Measurements from ENCODE around the gene RIPK1.

RIPK1 gene

DNA sequence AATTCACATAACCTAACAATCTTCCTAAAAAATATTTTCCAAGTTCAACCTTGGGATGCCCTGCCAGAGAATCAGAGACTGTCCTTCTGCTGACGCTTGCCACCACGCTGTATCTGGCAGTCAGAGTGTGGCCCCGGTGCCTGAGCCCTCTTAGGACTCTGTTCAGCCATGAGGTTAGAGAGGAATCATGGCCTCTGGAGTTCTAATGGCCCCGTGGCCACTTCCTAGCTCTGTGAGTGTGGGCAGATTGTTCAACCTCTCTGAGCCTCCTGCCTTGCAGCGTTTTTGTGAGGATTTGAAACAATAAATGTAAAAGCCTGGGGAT lies 52.4 kb downstream of the RIPK1 start:
- no peaks in the 10 kb centered on the region for H3K27me3 Mint-ChIP-seq (ENCODE audit: low read depth, poor library complexity)
- peaks cover 4% of the 10 kb centered on the region for H3K36me3 Mint-ChIP-seq (ENCODE audit: low read depth)
- H3K27ac Mint-ChIP-seq, result no peak overlapping the region
- no peaks in the 10 kb centered on the region for H3K9me3 Mint-ChIP-seq
- no peak for DNase-seq
- H3K4me1 Mint-ChIP-seq, result peaks cover 65% of the 10 kb centered on the region
- TF ChIP-seq, protein P1, sequence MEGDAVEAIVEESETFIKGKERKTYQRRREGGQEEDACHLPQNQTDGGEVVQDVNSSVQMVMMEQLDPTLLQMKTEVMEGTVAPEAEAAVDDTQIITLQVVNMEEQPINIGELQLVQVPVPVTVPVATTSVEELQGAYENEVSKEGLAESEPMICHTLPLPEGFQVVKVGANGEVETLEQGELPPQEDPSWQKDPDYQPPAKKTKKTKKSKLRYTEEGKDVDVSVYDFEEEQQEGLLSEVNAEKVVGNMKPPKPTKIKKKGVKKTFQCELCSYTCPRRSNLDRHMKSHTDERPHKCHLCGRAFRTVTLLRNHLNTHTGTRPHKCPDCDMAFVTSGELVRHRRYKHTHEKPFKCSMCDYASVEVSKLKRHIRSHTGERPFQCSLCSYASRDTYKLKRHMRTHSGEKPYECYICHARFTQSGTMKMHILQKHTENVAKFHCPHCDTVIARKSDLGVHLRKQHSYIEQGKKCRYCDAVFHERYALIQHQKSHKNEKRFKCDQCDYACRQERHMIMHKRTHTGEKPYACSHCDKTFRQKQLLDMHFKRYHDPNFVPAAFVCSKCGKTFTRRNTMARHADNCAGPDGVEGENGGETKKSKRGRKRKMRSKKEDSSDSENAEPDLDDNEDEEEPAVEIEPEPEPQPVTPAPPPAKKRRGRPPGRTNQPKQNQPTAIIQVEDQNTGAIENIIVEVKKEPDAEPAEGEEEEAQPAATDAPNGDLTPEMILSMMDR (IDR thresholded peaks at IDR 0.05), result no peak
- peak overlapping the region; percentile 43 for H3K4me3 Mint-ChIP-seq

DNA sequence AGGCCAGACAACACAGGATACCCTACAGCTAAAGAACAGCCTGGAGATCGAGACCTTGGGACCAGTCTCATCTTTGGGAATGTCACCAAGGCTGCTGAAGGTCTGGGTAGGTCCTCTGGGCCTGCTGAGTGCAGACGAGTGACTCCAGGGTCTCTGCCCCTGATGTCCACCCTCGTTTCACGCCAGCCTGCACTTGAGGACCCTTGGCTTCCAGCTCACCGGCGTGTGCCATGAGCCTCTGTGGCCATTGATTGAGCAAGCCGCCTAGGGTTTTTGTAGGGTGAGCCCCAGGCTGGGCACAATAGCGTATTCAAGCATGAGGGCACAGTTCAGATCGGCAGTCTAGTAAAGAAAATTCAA lies 54.5 kb downstream of the RIPK1 start:
- no peaks in the 10 kb centered on the region for H3K27me3 Mint-ChIP-seq (ENCODE audit: low read depth, poor library complexity)
- no peak overlapping the region for H3K4me3 Mint-ChIP-seq
- H3K4me1 Mint-ChIP-seq, result peaks cover 61% of the 10 kb centered on the region
- H3K27ac Mint-ChIP-seq, result no peak overlapping the region
- H3K9me3 Mint-ChIP-seq, result no peaks in the 10 kb centered on the region
- H3K36me3 Mint-ChIP-seq (ENCODE audit: low read depth), result peaks cover 10% of the 10 kb centered on the region
- no peak for DNase-seq
- TF ChIP-seq, protein P1 (IDR thresholded peaks at IDR 0.05), result no peak

DNA sequence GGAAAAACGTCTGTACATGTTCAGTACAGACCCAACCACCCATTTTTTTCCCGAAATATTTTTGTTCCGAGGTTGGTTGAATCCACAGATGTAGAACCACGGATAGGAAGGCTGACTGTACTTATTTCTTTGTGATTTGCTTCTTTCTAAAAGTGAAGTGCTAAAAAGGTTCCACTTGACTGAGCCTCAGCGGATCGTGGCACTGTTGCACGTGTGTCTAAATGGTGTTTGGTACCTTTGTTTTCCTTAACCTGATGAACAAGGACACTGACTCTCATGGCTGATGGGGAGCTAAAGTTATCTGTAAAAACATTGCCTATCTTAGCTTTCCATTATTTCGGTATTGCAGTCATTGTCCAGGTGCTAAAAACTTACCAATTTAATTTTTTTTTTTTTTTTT lies 56.4 kb downstream of the RIPK1 start:
- Mint-ChIP-seq H3K36me3 (ENCODE audit: low read depth) (peaks cover 26% of the 10 kb centered on the region), H3K4me1 (peaks cover 50% of the 10 kb centered on the region), H3K27me3 (ENCODE audit: low read depth, poor library complexity) (no peaks in the 10 kb centered on the region), H3K9me3 (no peaks in the 10 kb centered on the region), H3K27ac (no peak overlapping the region), H3K4me3 (no peak overlapping the region)
- TF ChIP-seq, protein P1 (IDR thresholded peaks at IDR 0.05), result no peak
- DNase-seq, result no peak

DNA sequence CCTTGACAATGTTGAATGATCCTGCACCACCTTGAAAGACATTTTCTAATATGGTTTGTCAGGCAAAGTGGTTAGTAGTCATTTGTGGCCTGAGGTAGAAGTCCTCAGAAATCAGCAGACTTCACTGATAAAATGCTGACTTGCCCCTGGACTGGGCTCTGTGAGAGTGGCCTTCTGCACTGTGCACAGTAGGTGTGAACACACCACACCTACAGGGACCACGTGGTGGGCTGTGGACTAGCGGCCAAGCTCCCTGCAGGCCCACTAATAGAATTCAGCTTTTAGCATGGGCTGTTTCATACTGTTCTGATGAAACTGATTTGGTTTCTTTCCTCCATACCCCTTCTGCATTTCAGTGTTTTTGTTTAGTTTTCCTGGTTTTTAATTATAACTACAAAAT lies 57.5 kb downstream of the RIPK1 start:
- peaks cover 40% of the 10 kb centered on the region for H3K4me1 Mint-ChIP-seq
- H3K27ac Mint-ChIP-seq, result no peak overlapping the region
- H3K9me3 Mint-ChIP-seq, result no peaks in the 10 kb centered on the region
- no peaks in the 10 kb centered on the region for H3K27me3 Mint-ChIP-seq (ENCODE audit: low read depth, poor library complexity)
- H3K36me3 Mint-ChIP-seq (ENCODE audit: low read depth), result peaks cover 29% of the 10 kb centered on the region
- no peak overlapping the region for H3K4me3 Mint-ChIP-seq
- TF ChIP-seq, protein P1 (IDR thresholded peaks at IDR 0.05), result no peak
- DNase-seq, result no peak

DNA sequence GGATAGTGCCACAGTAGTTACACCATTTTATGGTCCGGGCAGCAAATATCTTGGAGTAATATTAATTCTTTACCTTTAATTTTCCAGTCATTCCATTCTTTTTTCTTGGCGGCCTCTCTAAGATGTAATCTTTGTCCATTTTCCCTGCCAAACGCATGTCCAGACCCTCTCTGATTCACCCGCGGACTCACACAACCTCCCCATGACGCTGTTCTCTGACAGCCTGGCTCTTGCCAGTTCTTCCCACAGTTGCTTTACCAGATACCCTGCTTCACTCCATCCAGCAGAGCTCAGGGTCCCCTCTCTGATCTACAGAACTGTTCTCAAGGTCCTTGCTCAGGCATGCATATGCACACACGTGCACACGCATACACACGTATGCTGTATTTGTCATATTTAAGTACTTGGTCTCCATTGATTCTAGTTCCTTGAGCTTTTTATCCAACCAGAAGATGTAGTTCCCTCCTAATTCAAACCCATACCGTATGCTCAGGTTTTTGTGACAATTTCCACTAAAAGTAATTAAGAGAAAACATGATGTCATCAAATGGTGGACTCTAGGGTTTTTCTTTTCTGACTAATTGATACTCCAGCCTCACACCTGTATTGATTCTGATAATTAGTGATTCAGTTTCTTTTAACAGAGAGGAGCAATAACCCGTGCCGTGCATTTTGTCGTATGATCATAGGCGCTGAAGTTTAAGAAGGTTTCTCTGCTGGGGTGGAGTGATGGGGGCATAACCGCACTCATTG lies 60.2 kb downstream of the RIPK1 start:
- H3K36me3 Mint-ChIP-seq (ENCODE audit: low read depth), result peaks cover 55% of the 10 kb centered on the region
- peaks cover 35% of the 10 kb centered on the region for H3K4me1 Mint-ChIP-seq
- no peaks in the 10 kb centered on the region for H3K9me3 Mint-ChIP-seq
- no peak overlapping the region for H3K4me3 Mint-ChIP-seq
- TF ChIP-seq, protein P1 (IDR thresholded peaks at IDR 0.05), result no peak
- no peaks in the 10 kb centered on the region for H3K27me3 Mint-ChIP-seq (ENCODE audit: low read depth, poor library complexity)
- no peak for DNase-seq
- H3K27ac Mint-ChIP-seq, result peak overlapping the region; percentile 67

DNA sequence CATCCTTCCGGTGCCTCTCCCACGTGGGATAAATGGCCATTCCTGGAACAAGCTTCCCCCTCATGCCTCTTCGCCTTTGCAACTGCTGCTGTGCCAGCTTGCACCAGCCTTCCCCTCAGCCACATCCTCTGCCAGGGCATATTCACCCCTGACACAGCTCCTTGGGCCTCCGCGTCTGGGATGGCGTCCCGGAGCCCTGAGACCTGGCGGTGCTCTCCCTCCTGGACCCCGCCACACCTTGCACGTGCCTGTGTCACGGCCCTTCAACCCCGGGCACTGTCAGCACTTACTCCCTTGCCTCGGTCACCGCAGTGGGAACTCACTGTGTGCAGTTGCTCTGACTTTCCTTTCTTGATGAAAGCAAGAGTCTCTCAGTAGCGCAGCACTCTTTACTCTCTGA lies 63.4 kb downstream of the RIPK1 start:
- H3K4me3 Mint-ChIP-seq, result no peak overlapping the region
- TF ChIP-seq, protein P1 (IDR thresholded peaks at IDR 0.05), result no peak
- H3K27me3 Mint-ChIP-seq (ENCODE audit: low read depth, poor library complexity), result no peaks in the 10 kb centered on the region
- peaks cover 19% of the 10 kb centered on the region for H3K4me1 Mint-ChIP-seq
- no peaks in the 10 kb centered on the region for H3K9me3 Mint-ChIP-seq
- peaks cover 82% of the 10 kb centered on the region for H3K36me3 Mint-ChIP-seq (ENCODE audit: low read depth)
- DNase-seq, result no peak
- H3K27ac Mint-ChIP-seq, result peak overlapping the region; percentile 79

Measured in nephron progenitor cell (in vitro differentiated cells).